WTC11 (cell line): ENCODE measurements around the gene RBM26. TPM values are rescaled to one million over a fixed set of nuclear protein-coding genes. Genes with fewer than 3 reads are reported as not detected.

Experiments
- ATAC-seq: fragments of 200-7000 bp; cut with Tn5 transposase; 2 replicates; pipeline ENCODE4 v1.10.0; 2021; ENCODE audit warnings: mild to moderate bottlenecking, moderate library complexity
- CTCF ChIA-PET: fragments of 300-600 bp; sonication (Branson Sonifier 250); formaldehyde crosslinking; loops from one replicate; lab custom pipeline; 2021; ENCODE audit warnings: antibody characterized with exemption; lab: Charles Lee
- POLR2A ChIA-PET: fragments of 350-600 bp; sonication (Branson Sonifier 250); formaldehyde crosslinking; loops from one replicate; lab custom pipeline; 2021; ENCODE audit warnings: antibody characterized with exemption; lab: Charles Lee
- DNase-seq: peaks from one replicate; pipeline ENCODE4 v3.0.0; 2021; ENCODE audit warnings: low spot score
- H3K27ac Mint-ChIP-seq: 2 replicates; pipeline ENCODE4 v1.8.0; 2021; ENCODE audit warnings: mixed read lengths
- H3K27me3 Mint-ChIP-seq: 2 replicates; pipeline ENCODE4 v1.8.0; 2021; ENCODE audit warnings: low read depth, mild to moderate bottlenecking, moderate library complexity, mixed read lengths
- H3K36me3 Mint-ChIP-seq: 2 replicates; pipeline ENCODE4 v1.8.0; 2021; ENCODE audit warnings: mixed read lengths
- H3K4me1 Mint-ChIP-seq: 2 replicates; pipeline ENCODE4 v1.8.0; 2022; ENCODE audit warnings: mixed read lengths
- H3K4me3 Mint-ChIP-seq: 2 replicates; pipeline ENCODE4 v1.8.0; 2021; ENCODE audit warnings: mild to moderate bottlenecking, moderate library complexity, mixed read lengths
- H3K9me3 Mint-ChIP-seq: 2 replicates; pipeline ENCODE4 v1.8.0; 2021; ENCODE audit warnings: mixed read lengths
- ATF1 ChIP-seq: sonication (generic); formaldehyde crosslinking; IDR thresholded peaks from 2 replicates; pipeline ENCODE4 v1.8.1; 2023; ENCODE audit warnings: mild to moderate bottlenecking, moderate library complexity, missing genetic modification reagents
- CREB1 ChIP-seq: sonication (generic); formaldehyde crosslinking; IDR thresholded peaks from 2 replicates; pipeline ENCODE4 v1.8.0; 2023; ENCODE audit warnings: mild to moderate bottlenecking, missing genetic modification reagents
- CREM ChIP-seq: sonication (generic); formaldehyde crosslinking; IDR thresholded peaks from 2 replicates; pipeline ENCODE4 v1.8.1; 2022; ENCODE audit warnings: mild to moderate bottlenecking, missing genetic modification reagents, moderate library complexity
- CTCF ChIP-seq: fragments of 200-600 bp; IDR thresholded peaks from 2 replicates; pipeline ENCODE4 v1.8.0; 2022; ENCODE audit warnings: antibody characterized with exemption
- E2F5 ChIP-seq: sonication (generic); formaldehyde crosslinking; IDR thresholded peaks from 2 replicates; pipeline ENCODE4 v1.8.1; 2022; ENCODE audit warnings: mild to moderate bottlenecking, moderate library complexity, missing genetic modification reagents
- ESRRA ChIP-seq: sonication (generic); formaldehyde crosslinking; IDR thresholded peaks from 2 replicates; pipeline ENCODE4 v1.8.1; 2022; ENCODE audit warnings: mild to moderate bottlenecking, missing genetic modification reagents, borderline replicate concordance
- FOXP1 ChIP-seq: sonication (generic); formaldehyde crosslinking; IDR thresholded peaks from 2 replicates; pipeline ENCODE4 v1.8.0; 2022; ENCODE audit warnings: missing genetic modification reagents, mild to moderate bottlenecking, moderate library complexity, borderline replicate concordance
- HMGA2 ChIP-seq: fragments of 250-450 bp; sonication (Bioruptor Pico); IDR thresholded peaks from 2 replicates; pipeline ENCODE4 v1.4.0; 2021; ENCODE audit warnings: mild to moderate bottlenecking, moderate library complexity
- IRF1 ChIP-seq: sonication (generic); formaldehyde crosslinking; IDR thresholded peaks from 2 replicates; pipeline ENCODE4 v1.8.0; 2023; ENCODE audit warnings: missing genetic modification reagents
- JAZF1 ChIP-seq: fragments of 250-450 bp; sonication (Bioruptor Pico); IDR thresholded peaks from 2 replicates; pipeline ENCODE4 v1.9.0; 2021; ENCODE audit warnings: moderate library complexity, mild to moderate bottlenecking, inconsistent platforms
- NR3C1 ChIP-seq: sonication (generic); formaldehyde crosslinking; conservative IDR thresholded peaks from 2 replicates; pipeline ENCODE4 v1.8.1; 2023; ENCODE audit warnings: low read depth, mild to moderate bottlenecking, missing genetic modification reagents
- PRDM15 ChIP-seq: sonication (generic); formaldehyde crosslinking; IDR thresholded peaks from 2 replicates; pipeline ENCODE4 v1.8.0; 2022; ENCODE audit warnings: missing genetic modification reagents
- PREB ChIP-seq: sonication (generic); formaldehyde crosslinking; IDR thresholded peaks from 2 replicates; pipeline ENCODE4 v1.8.1; 2022; ENCODE audit warnings: mild to moderate bottlenecking, missing genetic modification reagents, moderate library complexity, borderline replicate concordance
- SOX15 ChIP-seq: fragments of 250-450 bp; sonication (Bioruptor Pico); IDR thresholded peaks from 2 replicates; pipeline ENCODE4 v1.9.0; 2021; ENCODE audit warnings: mild to moderate bottlenecking
- TCF7 ChIP-seq: sonication (generic); formaldehyde crosslinking; IDR thresholded peaks from 2 replicates; pipeline ENCODE4 v1.8.0; 2022; ENCODE audit warnings: mild to moderate bottlenecking, low read depth, missing genetic modification reagents, moderate library complexity
- TEAD1 ChIP-seq: sonication (generic); formaldehyde crosslinking; IDR thresholded peaks from 2 replicates; pipeline ENCODE4 v1.8.0; 2022; ENCODE audit warnings: mild to moderate bottlenecking, missing genetic modification reagents
- USF2 ChIP-seq: sonication (generic); formaldehyde crosslinking; IDR thresholded peaks from 2 replicates; pipeline ENCODE4 v1.8.1; 2023; ENCODE audit warnings: mild to moderate bottlenecking, missing genetic modification reagents, moderate library complexity
- ZNF138 ChIP-seq: sonication (generic); formaldehyde crosslinking; conservative IDR thresholded peaks from 2 replicates; pipeline ENCODE4 v1.8.1; 2022; ENCODE audit warnings: mild to moderate bottlenecking, moderate library complexity, missing genetic modification reagents
- ZNF263 ChIP-seq: sonication (generic); formaldehyde crosslinking; IDR thresholded peaks from 2 replicates; pipeline ENCODE4 v1.8.1; 2022; ENCODE audit warnings: low read depth, mild to moderate bottlenecking, moderate library complexity, missing genetic modification reagents
- total RNA-seq: library from RNA; stranded (reverse); gene quantifications from 3 replicates; pipeline ENCODE4 v1.2.3, GENCODE V29; 2021

The RBM26 gene
- total RNA-seq, 1 experiment from 2014 or later: 64.1 TPM

GRCh38 chr13:79312340-79312855 lies 93.7 kb downstream of the RBM26 start:
- TF ChIP-seq NR3C1 (no peak), ZNF138 (no peak), IRF1 (CRISPR knock-in tag) (no peak), ESRRA (no peak), CREM (CRISPR knock-in tag) (no peak), FOXP1 (no peak), SOX15 (CRISPR knock-in tag) (no peak), JAZF1 (CRISPR knock-in tag) (no peak), PREB (CRISPR knock-in tag) (no peak)
- H3K36me3 Mint-ChIP-seq: peaks cover 4% of the 10 kb centered on the region

GRCh38 chr13:79311386-79311785 lies 94.7 kb downstream of the RBM26 start:
- H3K4me1 Mint-ChIP-seq: peaks cover 19% of the 10 kb centered on the region
- H3K4me3 Mint-ChIP-seq: no peak overlapping the region
- POLR2A ChIA-PET: no interaction called here
- no peak for DNase-seq
- TF ChIP-seq ESRRA: no peak
- no peak for TF ChIP-seq TCF7 (CRISPR knock-in tag)
- no peak for TF ChIP-seq ZNF263
- TF ChIP-seq USF2 (CRISPR knock-in tag): no peak
- TF ChIP-seq JAZF1 (CRISPR knock-in tag): no peak
- TF ChIP-seq CTCF: no peak
- TF ChIP-seq ATF1 (CRISPR knock-in tag): no peak
- no peak for TF ChIP-seq E2F5 (CRISPR knock-in tag)
- no peak for TF ChIP-seq TEAD1 (CRISPR knock-in tag)
- TF ChIP-seq FOXP1: no peak
- TF ChIP-seq HMGA2 (CRISPR knock-in tag): no peak
- TF ChIP-seq PRDM15 (CRISPR knock-in tag): no peak
- no peak for TF ChIP-seq CREB1 (CRISPR knock-in tag)
- TF ChIP-seq, all 79 proteins: peak for 0
- ATAC-seq: no peak
- CTCF ChIA-PET: no interaction called here
- H3K27ac Mint-ChIP-seq: no peak overlapping the region
- H3K27me3 Mint-ChIP-seq: no peaks in the 10 kb centered on the region
- H3K36me3 Mint-ChIP-seq: peaks cover 4% of the 10 kb centered on the region
- no peaks in the 10 kb centered on the region for H3K9me3 Mint-ChIP-seq

More at GRCh38 chr13:79312340-79312855, 93.7 kb downstream of the RBM26 start:
- H3K9me3 Mint-ChIP-seq: no peaks in the 10 kb centered on the region
- peak overlapping the region; percentile 51; the same call in 1 of the 2 replicates for H3K27ac Mint-ChIP-seq
- ATAC-seq: no peak
- H3K27me3 Mint-ChIP-seq: no peaks in the 10 kb centered on the region
- DNase-seq: no peak
- peaks cover 19% of the 10 kb centered on the region for H3K4me1 Mint-ChIP-seq
- no peak overlapping the region for H3K4me3 Mint-ChIP-seq
- ChIA-PET CTCF (no interaction called here), POLR2A (no interaction called here)
